ENCODE results near the gene UAP1L1.

The UAP1L1 gene

GRCh38 chr9:137106662-137107250 lies 29.4 kb downstream of the UAP1L1 start:
- Histone ChIP-seq H3K4me1 (ENCODE audit: low read length) (no peaks in the 10 kb centered on the region), H3F3A (ENCODE audit: insufficient read depth, low read length) (no peaks in the 10 kb centered on the region), H3K36me3 (replicated peaks; ENCODE audit: insufficient read depth, low read length) (peaks cover 4% of the 10 kb centered on the region; the same call in 1 of the 2 replicates), H3K9ac (ENCODE audit: low read length) (no peak overlapping the region), H3K27ac (ENCODE audit: low read length) (no peak overlapping the region), H3K9me3 (replicated peaks; ENCODE audit: insufficient read depth, low read length) (no peaks in the 10 kb centered on the region), H3K4me2 (ENCODE audit: low read depth, low read length) (no peak overlapping the region), H3K27me3 (replicated peaks; ENCODE audit: insufficient read depth, low read length) (no peaks in the 10 kb centered on the region), H3K9me2 (replicated peaks; ENCODE audit: insufficient read depth, low read length) (no peaks in the 10 kb centered on the region), H3K79me2 (ENCODE audit: low read length) (no peaks in the 10 kb centered on the region), H3K4me3 (ENCODE audit: low read length) (no peak overlapping the region), H2AFZ (ENCODE audit: low read length) (no peak overlapping the region), H4K20me1 (ENCODE audit: insufficient read depth, low read length) (no peaks in the 10 kb centered on the region)
- TF ChIP-seq EZH2phosphoT487 (IDR thresholded peaks at IDR 0.05; ENCODE audit: low read length), result no peak
- no peak for TF ChIP-seq EZH2 (optimal IDR thresholded peaks at IDR 0.05; ENCODE audit: low read depth, low read length)
- TF ChIP-seq, protein P1, sequence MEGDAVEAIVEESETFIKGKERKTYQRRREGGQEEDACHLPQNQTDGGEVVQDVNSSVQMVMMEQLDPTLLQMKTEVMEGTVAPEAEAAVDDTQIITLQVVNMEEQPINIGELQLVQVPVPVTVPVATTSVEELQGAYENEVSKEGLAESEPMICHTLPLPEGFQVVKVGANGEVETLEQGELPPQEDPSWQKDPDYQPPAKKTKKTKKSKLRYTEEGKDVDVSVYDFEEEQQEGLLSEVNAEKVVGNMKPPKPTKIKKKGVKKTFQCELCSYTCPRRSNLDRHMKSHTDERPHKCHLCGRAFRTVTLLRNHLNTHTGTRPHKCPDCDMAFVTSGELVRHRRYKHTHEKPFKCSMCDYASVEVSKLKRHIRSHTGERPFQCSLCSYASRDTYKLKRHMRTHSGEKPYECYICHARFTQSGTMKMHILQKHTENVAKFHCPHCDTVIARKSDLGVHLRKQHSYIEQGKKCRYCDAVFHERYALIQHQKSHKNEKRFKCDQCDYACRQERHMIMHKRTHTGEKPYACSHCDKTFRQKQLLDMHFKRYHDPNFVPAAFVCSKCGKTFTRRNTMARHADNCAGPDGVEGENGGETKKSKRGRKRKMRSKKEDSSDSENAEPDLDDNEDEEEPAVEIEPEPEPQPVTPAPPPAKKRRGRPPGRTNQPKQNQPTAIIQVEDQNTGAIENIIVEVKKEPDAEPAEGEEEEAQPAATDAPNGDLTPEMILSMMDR (IDR thresholded peaks at IDR 0.05; ENCODE audit: low read length), result no peak
- no peak for DNase-seq

DNA sequence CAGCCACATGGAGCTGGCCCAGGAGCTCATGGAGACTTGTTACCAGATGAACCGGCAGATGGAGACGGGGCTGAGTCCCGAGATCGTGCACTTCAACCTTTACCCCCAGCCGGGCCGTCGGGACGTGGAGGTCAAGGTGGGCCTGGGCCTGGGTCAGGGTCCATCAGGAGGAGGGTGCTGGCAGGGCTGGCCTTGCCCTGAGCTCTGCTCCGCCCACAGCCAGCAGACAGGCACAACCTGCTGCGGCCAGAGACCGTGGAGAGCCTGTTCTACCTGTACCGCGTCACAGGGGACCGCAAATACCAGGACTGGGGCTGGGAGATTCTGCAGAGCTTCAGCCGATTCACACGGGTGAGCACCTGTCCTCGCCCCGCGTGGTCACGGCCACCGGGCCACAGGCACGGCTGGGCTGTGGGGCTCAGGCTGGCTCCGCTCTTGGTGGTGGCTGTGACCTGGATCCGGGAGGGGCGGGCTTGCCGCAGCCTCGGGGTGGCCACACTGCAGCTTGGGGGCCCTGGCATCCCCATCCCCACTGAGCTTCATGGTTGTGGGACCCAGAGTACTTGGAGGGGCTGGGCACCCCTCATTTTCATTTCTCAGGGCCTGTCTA lies 30.1 kb downstream of the UAP1L1 start:
- Histone ChIP-seq H3K4me3 (ENCODE audit: low read length) (no peak overlapping the region), H4K20me1 (ENCODE audit: insufficient read depth, low read length) (no peaks in the 10 kb centered on the region), H3K4me1 (ENCODE audit: low read length) (no peaks in the 10 kb centered on the region), H3K27me3 (replicated peaks; ENCODE audit: insufficient read depth, low read length) (no peaks in the 10 kb centered on the region), H3K27ac (ENCODE audit: low read length) (no peak overlapping the region), H3K79me2 (ENCODE audit: low read length) (no peaks in the 10 kb centered on the region), H3K36me3 (replicated peaks; ENCODE audit: insufficient read depth, low read length) (no peaks in the 10 kb centered on the region; the same call in 1 of the 2 replicates), H3K4me2 (ENCODE audit: low read depth, low read length) (no peak overlapping the region), H3K9me3 (replicated peaks; ENCODE audit: insufficient read depth, low read length) (no peaks in the 10 kb centered on the region), H2AFZ (ENCODE audit: low read length) (no peak overlapping the region), H3F3A (ENCODE audit: insufficient read depth, low read length) (no peaks in the 10 kb centered on the region), H3K9me2 (replicated peaks; ENCODE audit: insufficient read depth, low read length) (no peaks in the 10 kb centered on the region), H3K9ac (ENCODE audit: low read length) (no peak overlapping the region)
- no peak for DNase-seq
- TF ChIP-seq EZH2 (optimal IDR thresholded peaks at IDR 0.05; ENCODE audit: low read depth, low read length) (no peak), EZH2phosphoT487 (IDR thresholded peaks at IDR 0.05; ENCODE audit: low read length) (no peak)
- TF ChIP-seq, protein P1 (IDR thresholded peaks at IDR 0.05; ENCODE audit: low read length), result no peak

DNA sequence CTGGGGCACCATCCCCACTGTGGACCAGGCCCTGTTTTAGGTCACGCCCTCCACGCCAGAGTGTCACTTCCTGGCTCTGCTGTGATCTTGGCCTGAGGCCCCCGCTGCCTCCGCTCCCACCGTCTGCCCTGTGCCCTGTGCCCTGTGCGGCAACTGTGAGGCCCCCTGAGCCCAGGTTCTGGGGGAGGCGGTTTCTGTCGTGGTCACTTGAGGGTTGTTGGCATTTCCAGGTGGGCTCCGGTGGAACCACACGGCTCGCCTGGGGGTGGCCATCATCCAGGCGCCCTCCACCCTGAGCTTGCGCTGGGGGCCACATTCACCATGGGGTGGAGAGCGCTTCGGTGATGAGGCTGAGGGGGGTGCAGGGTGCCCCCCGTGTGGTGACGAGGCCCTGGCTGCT lies 30.7 kb downstream of the UAP1L1 start:
- H2AFZ ChIP-seq (ENCODE audit: low read length), result no peak overlapping the region
- no peaks in the 10 kb centered on the region; the same call in 1 of the 2 replicates for H3K36me3 ChIP-seq (replicated peaks; ENCODE audit: insufficient read depth, low read length)
- no peaks in the 10 kb centered on the region for H3K27me3 ChIP-seq (replicated peaks; ENCODE audit: insufficient read depth, low read length)
- no peak overlapping the region for H3K4me3 ChIP-seq (ENCODE audit: low read length)
- no peak overlapping the region for H3K9ac ChIP-seq (ENCODE audit: low read length)
- no peaks in the 10 kb centered on the region for H4K20me1 ChIP-seq (ENCODE audit: insufficient read depth, low read length)
- H3K79me2 ChIP-seq (ENCODE audit: low read length), result no peaks in the 10 kb centered on the region
- no peak overlapping the region for H3K27ac ChIP-seq (ENCODE audit: low read length)
- no peaks in the 10 kb centered on the region for H3K9me2 ChIP-seq (replicated peaks; ENCODE audit: insufficient read depth, low read length)
- H3F3A ChIP-seq (ENCODE audit: insufficient read depth, low read length), result no peaks in the 10 kb centered on the region
- H3K4me1 ChIP-seq (ENCODE audit: low read length), result no peaks in the 10 kb centered on the region
- no peak overlapping the region for H3K4me2 ChIP-seq (ENCODE audit: low read depth, low read length)
- H3K9me3 ChIP-seq (replicated peaks; ENCODE audit: insufficient read depth, low read length), result no peaks in the 10 kb centered on the region
- DNase-seq, result no peak
- TF ChIP-seq, protein P1 (IDR thresholded peaks at IDR 0.05; ENCODE audit: low read length), result no peak
- TF ChIP-seq EZH2 (optimal IDR thresholded peaks at IDR 0.05; ENCODE audit: low read depth, low read length) (no peak), EZH2phosphoT487 (IDR thresholded peaks at IDR 0.05; ENCODE audit: low read length) (no peak)
